Suppressor macrophage treated with lipopolysaccharide for 1 hour (primary cell): Measurements from ENCODE around the gene CLASP2.
"Not testable (repeated sequence)": the region's sequence is repeated elsewhere in the genome, so short reads cannot be mapped to it uniquely, and the experiment has no call there.

Experiments
- DNase-seq, 3 donors: peaks; one replicate each; pipeline ENCODE4 v3.0.0-alpha.2; 2020 to 2022

Gene CLASP2

DNA sequence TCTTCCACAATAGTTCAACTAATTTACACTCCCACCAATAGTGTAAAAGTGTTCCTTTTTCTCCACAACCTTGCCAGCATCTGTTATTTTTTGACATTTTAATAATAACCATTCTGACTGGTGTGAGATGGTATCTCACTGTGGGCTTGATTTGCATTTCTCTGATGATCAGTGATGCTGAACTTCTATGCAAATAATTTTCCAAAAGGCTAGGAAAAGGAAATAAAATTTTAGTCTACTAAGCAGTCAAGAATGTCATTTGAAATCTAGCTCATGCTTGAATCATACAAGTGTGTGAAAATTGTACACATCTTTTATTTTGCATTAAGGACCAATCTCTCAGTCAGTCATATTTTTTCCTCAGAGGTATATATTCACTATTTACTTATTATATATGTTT lies 176.1 kb downstream of the CLASP2 start:
- DNase-seq, result no peak

DNA sequence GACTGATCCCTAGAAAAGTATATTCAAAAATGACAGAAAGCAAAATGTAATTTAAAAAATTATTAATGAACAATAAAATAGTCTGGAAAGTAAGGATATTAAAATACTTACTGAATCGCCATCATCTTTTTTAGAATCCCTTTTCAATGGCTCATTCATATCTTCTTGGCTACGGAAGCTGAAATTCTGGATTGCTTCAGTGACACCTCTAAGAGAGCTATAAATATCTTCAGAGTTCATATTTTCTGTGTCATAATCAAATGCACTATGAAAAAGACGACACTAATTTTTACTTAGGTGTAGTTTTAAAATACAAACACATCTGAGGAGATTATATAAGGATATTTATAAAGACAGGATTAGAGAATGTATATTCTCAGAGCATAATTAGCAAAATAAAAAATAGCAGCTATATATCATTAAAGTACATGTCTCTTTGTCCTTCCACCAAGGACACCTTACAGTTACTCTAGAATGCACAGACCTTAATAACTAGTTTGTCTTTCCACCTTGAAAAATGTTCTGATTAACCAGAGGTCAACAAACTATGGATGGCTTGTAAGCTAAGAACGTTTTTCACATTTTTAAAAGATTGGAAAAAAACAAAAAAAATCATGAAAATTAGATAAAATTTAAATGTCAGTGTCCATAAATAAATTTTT lies 179.2 kb downstream of the CLASP2 start:
- DNase-seq, result no peak

DNA sequence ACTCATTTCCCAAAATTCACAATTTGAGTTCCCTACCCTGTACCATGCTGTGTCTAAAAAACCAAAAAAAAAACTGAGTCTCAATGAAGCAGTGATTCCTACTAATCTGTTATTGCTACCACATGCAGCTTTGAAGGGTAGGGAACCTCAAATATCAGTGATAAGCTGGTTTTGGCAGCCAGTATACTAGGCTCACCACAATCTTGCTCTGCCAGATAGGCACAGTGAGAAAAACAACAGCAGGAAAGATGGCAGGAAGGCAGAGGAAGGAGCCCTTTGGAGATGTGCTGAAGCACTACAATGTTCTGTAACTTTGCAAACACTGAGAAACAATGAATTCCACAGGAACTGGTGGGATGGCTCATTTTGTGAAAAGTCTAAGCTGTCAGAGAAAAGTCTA lies 180.9 kb downstream of the CLASP2 start:
- DNase-seq, result no peak

DNA sequence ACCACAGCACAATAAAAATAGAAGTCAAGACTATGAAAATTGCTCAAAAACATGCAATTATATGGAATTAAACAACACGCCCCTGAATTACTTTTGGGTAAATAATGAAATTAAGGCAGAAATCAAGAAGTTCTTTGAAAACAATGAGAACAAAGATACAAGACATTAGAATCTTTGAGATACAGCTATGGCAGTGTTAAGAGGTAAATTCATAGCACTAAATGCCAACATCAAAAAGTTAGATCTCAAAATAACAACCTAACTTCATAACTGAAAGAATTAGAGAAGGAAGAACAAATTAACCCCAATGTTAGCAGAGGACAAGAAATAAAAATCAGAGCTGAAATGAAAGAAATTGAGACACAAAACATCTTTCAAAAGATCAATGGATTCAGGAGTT lies 191.3 kb downstream of the CLASP2 start:
- no peak for DNase-seq

DNA sequence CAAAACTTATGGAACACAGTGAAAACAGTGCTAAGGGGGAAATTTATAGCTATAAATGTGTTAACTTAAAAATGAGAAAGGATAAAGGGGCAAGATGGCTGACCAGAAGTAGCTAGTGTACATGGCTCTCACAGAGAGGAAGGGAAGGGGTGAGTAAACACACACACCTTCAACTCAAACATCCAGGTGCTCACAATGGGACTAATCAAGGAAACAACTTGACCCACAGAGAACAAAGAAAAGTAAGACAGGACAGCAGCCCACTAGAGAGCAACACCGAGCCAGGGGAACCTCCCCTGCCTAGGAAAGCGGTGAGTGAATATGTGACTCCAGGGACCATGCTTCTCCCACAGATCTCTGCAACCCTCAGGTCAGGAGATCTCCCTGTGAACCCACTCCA lies 192.8 kb downstream of the CLASP2 start:
- no peak for DNase-seq

DNA sequence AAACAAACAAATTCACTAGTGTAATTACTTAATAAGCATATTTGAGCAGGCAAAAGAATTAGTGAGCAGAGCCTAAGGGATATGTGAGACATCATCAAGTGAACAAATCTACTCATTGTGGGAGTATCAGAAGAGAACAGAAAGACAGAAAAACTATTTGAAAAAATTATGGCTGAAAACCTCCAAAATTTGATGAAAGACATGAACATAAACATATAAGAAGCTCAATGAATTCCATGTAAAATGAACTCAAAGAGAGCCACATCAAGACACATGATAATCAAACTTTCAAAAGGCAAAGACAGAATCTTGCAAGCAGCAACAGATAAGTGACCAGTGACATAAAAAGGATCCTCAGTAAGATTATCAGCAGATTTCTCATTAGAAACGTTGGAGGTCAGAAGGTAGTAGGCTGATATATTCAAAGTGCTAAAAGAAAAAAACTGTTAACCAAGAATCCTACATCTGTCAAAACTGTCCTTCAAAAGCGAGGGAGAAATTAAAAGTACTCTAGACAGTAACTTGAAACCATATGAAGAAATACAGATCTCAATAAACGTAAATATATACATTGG lies 194.9 kb downstream of the CLASP2 start:
- DNase-seq, result no peak

DNA sequence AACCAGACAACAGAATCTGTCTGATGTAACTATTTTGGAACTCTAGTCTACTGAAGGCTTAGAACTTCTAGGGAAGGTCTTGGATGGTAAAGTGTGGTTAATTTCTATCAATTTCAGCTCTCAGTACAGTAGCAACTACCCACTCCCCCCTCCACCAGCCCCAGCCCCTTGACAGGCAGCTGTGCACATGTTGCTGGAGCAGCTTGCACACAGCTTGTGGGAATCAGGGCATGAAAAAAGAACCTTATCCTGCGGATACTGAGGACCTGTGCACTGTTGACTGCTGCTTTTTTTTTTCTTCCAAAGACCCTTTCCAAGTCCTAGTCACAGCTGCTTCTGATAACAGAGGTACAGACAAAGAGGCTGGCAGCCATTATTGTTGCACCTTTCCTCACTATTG lies 196.3 kb downstream of the CLASP2 start:
- no peak for DNase-seq

DNA sequence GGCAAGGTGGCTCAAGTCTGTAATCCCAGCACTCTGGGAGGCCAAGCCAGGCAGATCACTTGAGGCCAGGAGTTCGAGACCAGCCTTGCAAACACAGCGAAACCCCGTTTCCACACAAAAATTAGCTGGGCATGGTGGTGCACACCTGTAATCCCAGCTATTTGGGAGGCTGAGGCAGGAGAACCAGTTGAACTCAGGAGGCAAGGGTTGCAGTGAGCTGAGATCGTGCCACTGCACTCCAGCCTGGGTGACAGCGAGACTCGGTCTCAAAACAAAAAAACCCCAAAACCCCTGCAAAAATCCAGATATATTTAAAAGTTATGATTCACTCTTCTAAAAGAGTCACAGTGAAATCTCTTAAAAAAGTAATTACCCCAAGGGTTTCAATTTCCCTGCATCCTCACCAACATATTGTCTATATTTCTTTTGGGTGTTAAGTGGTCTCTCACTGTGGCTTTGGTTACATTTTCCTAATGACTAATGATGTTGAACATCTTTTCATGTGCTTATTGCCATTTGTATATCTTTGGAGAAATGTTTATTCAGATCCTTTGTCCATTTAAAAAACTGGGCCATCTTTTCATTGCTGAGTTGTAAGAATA lies 204.7 kb downstream of the CLASP2 start:
- DNase-seq, result no peak

DNA sequence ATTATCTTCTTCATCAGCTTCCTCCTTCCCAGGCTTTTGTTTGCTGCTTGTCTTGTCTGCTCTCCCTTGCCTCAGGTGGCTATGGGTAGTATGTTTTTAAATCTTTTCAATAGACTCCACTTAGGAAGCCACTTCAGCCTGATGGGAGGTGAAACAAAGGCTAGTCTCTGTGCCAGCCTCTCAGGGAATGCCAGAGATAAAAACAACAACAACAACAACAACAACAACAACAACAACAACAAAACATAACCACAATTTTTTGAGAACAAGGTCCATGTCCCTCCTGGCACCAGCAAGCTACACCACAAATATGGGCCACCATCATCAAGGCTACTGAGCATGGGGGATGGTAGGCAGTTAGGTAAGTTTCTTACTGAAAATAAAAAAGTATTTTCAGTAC lies 213.0 kb downstream of the CLASP2 start:
- DNase-seq, result no peak

DNA sequence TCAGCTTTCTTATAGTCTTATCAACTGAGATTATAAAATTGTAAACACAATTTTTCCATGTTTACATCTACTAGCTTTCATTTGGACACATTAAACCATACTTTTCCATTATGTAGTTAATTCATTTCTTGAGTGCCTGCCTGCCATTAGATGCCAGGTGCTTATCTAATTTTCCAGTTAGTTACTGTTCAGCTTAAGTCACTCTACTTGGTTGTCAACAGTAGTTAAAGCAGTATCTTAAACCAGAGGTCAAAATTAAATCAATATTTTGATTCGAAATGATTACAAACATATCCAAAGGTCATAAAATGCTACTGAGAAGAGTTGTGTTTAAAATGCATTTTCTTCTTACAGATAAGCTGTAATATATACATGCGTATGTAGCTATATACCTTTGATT lies 221.6 kb downstream of the CLASP2 start:
- no peak for DNase-seq

DNA sequence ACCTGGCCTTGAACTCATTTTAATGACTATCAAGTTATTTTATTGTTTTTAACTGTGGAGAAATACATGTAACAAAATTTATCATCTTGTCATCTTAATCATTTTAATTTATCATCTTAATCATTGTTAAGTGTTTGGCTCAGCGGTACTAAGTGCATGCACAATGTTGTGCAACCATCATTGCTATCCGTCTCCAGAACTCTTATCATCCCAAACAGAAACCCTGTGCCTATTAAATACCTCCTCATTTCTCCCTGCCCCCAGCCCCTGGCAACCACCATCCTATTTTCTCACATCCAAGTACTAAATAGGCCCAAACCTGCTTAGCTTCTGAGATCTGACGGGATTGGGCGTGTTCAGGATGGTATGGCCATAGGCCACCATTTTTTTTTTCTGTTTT lies 226.3 kb downstream of the CLASP2 start:
- DNase-seq, result no peak

DNA sequence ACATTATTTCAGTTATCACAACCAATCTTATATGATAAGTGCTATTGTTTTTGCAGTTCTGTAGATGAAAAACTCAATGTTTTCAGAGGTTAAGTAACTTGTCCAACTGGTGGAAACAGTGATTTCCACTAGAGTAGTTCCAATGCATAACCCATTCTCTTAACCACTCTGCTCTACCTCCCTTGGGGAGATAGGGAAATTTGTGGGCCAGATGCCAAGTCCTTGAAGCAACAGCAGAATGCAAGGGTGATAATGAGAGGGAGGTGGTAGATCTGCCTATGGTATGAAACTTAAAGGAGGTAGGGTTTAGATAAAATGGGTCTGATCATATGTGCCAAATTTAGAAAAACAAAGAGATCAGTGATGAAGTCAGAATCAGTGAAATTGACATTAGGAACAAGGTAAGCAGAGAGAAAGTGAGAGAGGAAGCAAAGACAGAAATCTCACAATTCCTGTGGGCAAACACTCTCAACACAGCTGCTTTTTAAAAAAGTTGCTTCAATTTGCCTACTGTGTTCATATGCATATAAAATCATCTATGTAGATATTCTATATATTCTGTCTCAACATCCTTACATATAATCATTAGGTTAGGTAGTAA lies 227.3 kb downstream of the CLASP2 start:
- DNase-seq, result no peak

DNA sequence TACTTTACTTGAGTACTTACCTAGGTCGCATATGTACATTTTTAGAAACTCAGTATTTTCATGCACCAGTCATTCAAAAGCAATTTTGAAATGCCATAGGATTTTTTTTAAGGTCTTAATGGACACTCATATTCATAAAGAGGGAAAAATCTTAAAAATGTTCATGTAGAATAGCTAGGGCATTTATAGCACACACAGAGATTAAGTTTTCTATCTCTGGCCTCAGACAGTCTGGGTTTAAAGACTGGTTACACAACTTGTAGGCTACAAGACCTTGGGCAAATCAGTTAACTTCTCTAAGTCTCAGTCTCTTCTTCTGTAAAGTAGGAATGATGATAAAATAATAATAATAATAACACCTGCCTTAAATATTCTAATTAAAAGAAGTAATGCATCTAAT lies 229.4 kb downstream of the CLASP2 start:
- DNase-seq, result no peak

DNA sequence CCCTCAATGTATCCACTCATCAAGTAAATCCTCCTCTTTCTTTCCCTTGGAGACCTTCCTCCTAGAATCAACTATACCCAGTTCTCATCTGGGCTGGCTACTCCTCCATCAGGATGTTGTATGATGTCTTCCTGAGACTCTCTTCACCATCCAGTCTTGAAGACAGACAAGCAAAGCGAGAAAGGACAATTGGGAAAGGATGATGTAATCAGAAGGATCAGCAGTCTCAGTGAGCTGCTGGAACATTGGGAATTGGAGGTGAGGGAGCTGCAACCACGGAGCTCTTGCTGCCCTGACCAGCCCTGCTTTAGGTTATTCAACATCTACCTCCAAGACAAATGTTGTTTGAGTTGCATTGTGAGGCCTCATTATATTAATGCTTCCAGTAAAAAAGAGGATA lies 229.8 kb downstream of the CLASP2 start:
- DNase-seq, result no peak

DNA sequence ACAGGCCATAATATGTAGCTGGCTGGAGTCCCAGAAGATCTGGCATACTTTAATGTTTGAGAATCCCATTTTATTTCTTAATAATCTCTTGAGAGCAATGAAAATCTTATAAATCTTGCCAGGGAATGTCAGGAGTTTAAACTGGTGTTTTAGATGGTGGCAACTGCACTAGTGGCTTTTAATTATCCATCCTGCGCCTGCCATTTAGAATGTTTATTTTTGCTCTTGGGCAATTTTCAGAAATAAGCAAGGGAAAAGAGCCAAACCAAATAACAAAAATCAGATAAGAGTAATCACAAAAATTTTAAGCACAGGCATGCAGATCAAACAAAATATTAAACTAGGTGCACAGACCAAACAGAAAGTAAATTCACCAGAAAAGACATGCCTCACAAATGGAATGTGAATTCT lies 235.9 kb downstream of the CLASP2 start:
- DNase-seq, result no peak

DNA sequence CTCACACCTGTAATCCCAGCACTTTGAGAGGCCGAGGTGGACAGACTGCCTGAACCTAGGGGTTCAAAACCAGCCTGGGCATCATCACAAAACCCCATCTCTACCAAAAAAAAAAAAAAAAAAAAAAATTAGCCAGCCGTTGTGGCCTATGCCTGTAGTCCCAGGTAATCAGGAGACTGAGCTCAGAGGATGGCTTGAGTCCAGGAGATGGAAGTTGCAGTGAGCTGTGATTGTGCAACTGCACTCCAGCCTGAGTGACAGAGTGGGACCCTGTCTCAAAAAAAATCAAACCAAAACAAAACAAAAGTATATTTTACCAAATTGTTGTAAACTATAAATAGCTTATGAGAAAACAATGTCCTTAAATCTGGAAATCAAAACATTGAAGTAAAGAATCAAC lies 243.2 kb downstream of the CLASP2 start:
- no peak for DNase-seq

DNA sequence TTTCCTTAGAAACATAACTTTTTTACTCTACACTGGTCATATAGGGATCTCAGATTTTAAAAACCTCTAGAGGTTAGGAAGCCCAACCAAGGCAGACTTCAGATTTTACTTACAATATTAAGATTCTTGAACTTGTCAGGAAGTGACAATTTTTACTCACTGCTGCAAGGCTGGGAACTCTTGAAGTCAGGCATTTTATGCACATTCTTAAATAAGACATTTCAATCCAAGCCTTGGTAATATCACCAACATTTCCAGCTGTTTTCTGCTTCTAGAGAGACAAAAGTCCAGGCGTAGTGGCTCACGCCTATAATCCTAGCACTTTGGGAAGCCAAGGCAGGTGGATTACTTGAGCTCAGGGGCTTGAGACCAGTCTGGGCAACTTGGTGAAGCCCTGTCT lies 244.2 kb downstream of the CLASP2 start:
- DNase-seq, result no peak

DNA sequence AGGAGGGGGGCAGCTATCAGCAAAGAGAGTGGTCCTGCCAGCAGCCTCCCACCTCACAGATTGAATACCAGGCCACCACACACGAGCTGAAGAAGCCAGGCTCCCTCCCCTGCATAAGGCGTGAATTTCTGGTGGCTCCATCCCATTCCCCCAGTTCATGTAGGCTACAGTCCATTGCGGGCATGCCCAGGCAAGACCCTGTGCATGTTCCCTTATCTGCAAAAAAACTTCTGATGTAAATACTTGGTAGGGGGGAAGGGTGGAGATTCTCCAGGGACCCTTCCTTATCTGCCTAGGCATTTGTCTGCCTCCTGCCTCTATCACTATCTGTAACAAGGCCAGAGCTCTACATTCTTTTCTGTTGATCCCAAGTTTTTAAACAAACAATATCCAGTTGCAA lies 250.3 kb downstream of the CLASP2 start:
- no peak for DNase-seq

DNA sequence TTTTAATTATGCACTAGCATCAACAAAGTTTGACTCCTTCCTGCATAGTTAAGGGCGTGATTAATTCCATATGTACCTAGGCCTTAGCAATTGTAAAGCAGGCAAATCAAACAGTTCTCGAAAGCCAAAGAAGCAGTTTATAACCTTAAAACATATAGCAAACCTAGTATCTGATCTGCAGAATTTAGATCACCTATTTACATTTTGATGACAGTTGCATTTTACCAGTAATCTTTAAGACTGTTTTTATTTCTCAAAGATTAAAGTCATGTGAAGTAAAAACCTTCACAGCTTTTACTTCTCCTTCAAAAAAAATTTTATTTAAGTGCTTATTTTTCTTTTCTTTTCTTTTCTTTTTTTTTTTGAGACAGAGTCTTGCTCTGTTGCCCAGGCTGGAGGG lies 257.0 kb downstream of the CLASP2 start:
- DNase-seq, result no peak

DNA sequence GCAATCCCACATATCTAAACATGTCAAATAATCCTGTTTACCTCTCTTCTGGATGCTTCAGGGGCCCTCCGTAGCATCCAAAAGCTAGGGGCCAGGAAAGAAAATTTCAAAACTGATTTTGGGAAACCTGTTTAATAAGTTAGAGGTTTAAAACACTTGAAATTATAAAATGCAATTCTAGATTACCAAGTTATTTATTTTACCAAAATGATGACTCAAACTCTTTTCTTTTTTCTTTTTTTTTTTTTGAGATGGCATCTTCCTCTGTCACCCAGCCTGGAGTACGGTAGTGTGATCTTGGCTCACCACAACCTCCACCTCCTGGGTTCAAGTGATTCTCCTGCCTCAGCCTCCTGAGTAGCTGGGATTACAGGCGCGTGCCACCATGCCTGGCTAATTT lies 258.5 kb downstream of the CLASP2 start:
- not testable (repeated sequence) for DNase-seq

DNA sequence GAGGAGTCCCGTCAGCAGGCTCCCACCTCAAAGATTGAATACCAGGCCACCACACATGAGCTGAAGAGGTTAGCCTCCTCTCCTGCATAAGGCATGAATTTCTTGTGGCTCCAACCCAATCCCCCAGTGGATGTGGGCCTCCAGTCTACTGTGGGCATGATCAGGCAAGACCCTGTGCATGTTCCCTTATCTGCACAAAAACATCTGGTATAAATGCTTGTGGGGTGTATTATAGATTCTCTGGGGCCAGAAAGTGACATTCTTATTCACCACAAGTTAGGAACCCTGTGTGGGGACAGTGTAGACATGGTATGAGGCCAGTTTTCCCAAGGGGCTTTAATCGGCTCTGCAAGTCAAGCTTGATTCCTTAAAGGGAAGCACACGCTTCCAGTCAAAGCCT lies 259.6 kb downstream of the CLASP2 start:
- DNase-seq, result no peak

DNA sequence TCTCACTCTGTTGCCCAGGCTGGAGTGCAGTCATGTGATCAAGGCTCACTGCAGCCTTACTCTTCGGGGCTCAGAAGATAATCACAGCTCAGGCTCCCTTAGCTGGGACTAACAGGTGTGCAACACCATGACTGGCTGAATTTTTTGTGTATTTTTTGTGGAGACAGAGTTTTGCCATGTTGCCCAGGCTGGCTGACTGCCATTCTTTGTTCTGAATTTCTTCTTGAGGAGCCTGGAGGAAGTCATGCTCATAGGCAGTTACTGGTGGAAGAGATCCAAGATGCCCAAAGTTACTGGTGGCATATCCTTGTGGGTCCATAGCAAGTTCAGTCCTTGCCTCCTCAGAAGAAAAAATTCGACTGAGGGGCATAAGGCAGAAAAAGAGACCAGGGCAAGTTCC lies 261.3 kb downstream of the CLASP2 start:
- no peak for DNase-seq

DNA sequence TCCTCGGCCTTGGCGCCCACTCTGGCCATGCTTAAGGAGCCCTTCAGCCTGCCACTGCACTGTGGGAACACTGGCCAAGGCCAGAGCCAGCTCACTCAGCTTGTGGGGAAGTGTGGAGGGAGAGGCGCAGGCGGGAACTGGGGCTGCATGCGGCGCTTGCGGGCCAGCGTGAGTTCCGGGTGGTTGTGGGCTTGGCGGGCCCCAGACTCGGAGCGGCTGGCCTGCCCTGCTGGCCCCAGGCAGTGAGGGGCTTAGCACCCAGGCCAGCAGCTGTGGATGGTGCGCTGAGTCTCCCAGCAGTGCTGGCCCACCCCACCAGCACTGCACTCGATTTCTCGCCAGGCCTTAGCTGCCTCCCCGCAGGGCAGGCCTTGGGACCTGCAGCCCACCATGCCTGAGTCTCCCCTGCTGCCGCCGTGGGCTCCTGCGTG lies 264.7 kb downstream of the CLASP2 start:
- no peak for DNase-seq

DNA sequence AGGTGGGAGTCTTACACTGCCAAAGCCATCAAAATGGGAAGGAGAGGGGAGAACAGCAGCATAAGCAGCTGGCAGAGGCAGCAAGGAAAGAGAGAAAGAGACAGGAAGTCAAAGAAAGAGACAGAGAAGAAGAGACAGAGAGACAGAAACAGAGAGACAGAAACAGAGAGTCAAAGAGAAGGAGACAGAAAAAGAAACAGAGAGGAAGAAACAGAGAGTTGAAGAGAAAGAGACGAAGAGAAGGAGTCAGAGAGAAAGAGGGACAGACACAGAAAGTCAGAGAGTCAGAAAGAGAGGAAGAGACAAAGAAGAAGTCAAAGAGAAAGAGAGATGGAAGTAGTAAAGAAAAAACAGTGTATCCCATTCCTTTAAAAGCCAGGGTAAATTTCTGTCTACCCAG lies 266.1 kb downstream of the CLASP2 start:
- not testable (repeated sequence) for DNase-seq
